ENCODE results near the gene HSPA6.
"Not testable (repeated sequence)": the region's sequence is repeated elsewhere in the genome, so short reads cannot be mapped to it uniquely, and the experiment has no call there.

HSPA6 gene

GRCh38 chr1:161571703-161572102 is 47.4 kb downstream of the HSPA6 start:
- DNase-seq: not testable (repeated sequence)

Measured in 8988T (cell line).